Peyer's patch (tissue), 4 donors: ENCODE measurements around the gene NFATC4.

Experiments used
- CTCF ChIP-seq, 6 experiments: fragments of 450-650 bp in 4 of 6; fragments of 200-600 bp in 2 of 6; sonication (generic) in 1 of 6; IDR thresholded peaks; one replicate each; pipeline ENCODE4 v1.5.1; 2017 to 2019; ENCODE audit warnings: antibody characterized with exemption in 6 of 6, mild to moderate bottlenecking in 3 of 6, moderate library complexity in 1 of 6
- POLR2A ChIP-seq, 2 donors: fragments of 450-650 bp; IDR thresholded peaks; one replicate each; pipeline ENCODE4 v1.5.1; 2017; ENCODE audit warnings: antibody characterized with exemption in 2 of 2, mild to moderate bottlenecking in 2 of 2, moderate library complexity in 2 of 2

DNA sequence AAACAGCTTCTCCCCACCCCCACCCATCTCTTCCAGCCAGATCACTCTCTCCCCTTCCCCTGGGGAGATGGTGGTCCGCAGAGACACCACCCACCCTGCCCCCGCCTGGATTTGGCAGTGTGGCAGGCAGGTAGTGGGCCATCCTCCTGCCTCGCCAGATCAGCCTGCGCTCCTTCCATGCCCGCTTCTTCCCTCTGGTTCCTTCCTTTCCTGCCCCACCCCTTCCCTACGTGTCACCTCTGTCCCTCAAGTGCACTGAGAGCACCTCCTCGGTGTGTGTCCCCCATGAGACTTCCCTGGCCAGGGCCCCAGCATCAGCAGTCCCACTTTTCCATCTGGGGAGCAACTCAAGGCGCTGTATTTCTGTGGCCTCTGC is 31.5 kb downstream of the NFATC4 start:
- no peak for TF ChIP-seq CTCF (IDR thresholded peaks at IDR 0.05)
- TF ChIP-seq POLR2A (IDR thresholded peaks at IDR 0.05), result no peak
